HepG2 (cell line): ENCODE measurements around the gene NAGS.

Experiments used
- GTF2F1 ChIP-seq: fragments of 150-350 bp; IDR thresholded peaks from 2 replicates; pipeline ENCODE4 v1.6.1; 2014; ENCODE audit warnings: low read length
- TF ChIP-seq, protein P1 (sequence below): sonication (generic); formaldehyde crosslinking; IDR thresholded peaks from 2 replicates; pipeline ENCODE4 v1.5.0; 2020; ENCODE audit warnings: mild to moderate bottlenecking, missing genetic modification reagents, moderate library complexity
- TF ChIP-seq, protein P2 (sequence below): fragments of 450-650 bp; IDR thresholded peaks from 2 replicates; pipeline ENCODE4 v1.6.1; 2017; ENCODE audit warnings: mild to moderate bottlenecking
- TF ChIP-seq, protein P3 (sequence below): sonication (generic); formaldehyde crosslinking; IDR thresholded peaks from 2 replicates; pipeline ENCODE4 v1.4.0; 2020; ENCODE audit warnings: missing genetic modification reagents

DNA sequence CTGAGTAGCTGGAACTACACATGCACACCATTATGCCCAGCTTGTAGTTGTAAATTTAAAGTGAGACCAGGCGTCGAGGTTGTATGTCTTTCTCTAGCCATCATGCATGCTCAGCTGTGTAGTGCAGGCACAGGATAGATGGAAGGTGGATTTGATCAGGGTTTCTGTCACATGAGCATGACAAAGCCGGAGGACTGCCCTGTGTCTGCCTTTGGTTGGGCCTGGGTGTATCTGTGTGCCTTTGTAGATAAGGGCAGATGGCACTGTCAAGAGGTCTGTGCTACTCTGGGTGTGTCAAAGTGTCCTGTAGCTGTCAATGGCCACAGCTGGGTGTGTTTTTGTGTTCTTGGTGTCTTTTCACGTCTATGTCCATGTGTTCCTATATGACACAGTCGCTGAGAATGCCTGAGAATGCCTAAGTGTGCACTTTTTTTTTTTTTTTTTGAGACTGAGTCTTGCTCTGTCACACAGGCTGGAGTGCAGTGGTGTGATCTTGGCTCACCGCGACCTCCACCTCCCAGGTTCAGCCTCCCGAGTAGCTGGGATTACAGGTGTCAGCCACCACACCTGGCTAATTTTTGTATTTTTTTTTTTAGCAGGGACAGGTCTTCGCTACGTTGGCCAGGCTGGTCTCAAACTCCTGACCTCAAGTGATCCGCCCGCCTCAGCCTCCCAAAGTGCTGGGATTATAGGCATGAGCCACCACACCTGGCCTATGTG, 4.1 kb upstream of the NAGS start:
- TF ChIP-seq, protein P1, sequence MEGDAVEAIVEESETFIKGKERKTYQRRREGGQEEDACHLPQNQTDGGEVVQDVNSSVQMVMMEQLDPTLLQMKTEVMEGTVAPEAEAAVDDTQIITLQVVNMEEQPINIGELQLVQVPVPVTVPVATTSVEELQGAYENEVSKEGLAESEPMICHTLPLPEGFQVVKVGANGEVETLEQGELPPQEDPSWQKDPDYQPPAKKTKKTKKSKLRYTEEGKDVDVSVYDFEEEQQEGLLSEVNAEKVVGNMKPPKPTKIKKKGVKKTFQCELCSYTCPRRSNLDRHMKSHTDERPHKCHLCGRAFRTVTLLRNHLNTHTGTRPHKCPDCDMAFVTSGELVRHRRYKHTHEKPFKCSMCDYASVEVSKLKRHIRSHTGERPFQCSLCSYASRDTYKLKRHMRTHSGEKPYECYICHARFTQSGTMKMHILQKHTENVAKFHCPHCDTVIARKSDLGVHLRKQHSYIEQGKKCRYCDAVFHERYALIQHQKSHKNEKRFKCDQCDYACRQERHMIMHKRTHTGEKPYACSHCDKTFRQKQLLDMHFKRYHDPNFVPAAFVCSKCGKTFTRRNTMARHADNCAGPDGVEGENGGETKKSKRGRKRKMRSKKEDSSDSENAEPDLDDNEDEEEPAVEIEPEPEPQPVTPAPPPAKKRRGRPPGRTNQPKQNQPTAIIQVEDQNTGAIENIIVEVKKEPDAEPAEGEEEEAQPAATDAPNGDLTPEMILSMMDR (CRISPR knock-in tag) = no peak
- no peak for TF ChIP-seq GTF2F1
- TF ChIP-seq, protein P2, sequence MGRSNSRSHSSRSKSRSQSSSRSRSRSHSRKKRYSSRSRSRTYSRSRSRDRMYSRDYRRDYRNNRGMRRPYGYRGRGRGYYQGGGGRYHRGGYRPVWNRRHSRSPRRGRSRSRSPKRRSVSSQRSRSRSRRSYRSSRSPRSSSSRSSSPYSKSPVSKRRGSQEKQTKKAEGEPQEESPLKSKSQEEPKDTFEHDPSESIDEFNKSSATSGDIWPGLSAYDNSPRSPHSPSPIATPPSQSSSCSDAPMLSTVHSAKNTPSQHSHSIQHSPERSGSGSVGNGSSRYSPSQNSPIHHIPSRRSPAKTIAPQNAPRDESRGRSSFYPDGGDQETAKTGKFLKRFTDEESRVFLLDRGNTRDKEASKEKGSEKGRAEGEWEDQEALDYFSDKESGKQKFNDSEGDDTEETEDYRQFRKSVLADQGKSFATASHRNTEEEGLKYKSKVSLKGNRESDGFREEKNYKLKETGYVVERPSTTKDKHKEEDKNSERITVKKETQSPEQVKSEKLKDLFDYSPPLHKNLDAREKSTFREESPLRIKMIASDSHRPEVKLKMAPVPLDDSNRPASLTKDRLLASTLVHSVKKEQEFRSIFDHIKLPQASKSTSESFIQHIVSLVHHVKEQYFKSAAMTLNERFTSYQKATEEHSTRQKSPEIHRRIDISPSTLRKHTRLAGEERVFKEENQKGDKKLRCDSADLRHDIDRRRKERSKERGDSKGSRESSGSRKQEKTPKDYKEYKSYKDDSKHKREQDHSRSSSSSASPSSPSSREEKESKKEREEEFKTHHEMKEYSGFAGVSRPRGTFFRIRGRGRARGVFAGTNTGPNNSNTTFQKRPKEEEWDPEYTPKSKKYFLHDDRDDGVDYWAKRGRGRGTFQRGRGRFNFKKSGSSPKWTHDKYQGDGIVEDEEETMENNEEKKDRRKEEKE = no peak
- TF ChIP-seq, protein P3, sequence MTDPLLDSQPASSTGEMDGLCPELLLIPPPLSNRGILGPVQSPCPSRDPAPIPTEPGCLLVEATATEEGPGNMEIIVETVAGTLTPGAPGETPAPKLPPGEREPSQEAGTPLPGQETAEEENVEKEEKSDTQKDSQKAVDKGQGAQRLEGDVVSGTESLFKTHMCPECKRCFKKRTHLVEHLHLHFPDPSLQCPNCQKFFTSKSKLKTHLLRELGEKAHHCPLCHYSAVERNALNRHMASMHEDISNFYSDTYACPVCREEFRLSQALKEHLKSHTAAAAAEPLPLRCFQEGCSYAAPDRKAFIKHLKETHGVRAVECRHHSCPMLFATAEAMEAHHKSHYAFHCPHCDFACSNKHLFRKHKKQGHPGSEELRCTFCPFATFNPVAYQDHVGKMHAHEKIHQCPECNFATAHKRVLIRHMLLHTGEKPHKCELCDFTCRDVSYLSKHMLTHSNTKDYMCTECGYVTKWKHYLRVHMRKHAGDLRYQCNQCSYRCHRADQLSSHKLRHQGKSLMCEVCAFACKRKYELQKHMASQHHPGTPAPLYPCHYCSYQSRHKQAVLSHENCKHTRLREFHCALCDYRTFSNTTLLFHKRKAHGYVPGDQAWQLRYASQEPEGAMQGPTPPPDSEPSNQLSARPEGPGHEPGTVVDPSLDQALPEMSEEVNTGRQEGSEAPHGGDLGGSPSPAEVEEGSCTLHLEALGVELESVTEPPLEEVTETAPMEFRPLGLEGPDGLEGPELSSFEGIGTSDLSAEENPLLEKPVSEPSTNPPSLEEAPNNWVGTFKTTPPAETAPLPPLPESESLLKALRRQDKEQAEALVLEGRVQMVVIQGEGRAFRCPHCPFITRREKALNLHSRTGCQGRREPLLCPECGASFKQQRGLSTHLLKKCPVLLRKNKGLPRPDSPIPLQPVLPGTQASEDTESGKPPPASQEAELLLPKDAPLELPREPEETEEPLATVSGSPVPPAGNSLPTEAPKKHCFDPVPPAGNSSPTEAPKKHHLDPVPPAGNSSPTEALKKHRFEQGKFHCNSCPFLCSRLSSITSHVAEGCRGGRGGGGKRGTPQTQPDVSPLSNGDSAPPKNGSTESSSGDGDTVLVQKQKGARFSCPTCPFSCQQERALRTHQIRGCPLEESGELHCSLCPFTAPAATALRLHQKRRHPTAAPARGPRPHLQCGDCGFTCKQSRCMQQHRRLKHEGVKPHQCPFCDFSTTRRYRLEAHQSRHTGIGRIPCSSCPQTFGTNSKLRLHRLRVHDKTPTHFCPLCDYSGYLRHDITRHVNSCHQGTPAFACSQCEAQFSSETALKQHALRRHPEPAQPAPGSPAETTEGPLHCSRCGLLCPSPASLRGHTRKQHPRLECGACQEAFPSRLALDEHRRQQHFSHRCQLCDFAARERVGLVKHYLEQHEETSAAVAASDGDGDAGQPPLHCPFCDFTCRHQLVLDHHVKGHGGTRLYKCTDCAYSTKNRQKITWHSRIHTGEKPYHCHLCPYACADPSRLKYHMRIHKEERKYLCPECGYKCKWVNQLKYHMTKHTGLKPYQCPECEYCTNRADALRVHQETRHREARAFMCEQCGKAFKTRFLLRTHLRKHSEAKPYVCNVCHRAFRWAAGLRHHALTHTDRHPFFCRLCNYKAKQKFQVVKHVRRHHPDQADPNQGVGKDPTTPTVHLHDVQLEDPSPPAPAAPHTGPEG (CRISPR knock-in tag) = no peak
